GM19467 (cell line): ENCODE results near the gene SNCB.

ENCODE experiments used
- ATAC-seq: cut with Tn5 transposase; IDR thresholded peaks from one replicate; pipeline ENCODE4 v1.9.1; 2021; ENCODE audit warnings: mild to moderate bottlenecking, moderate library complexity; ENCODE audit not compliant: unreplicated experiment

The SNCB gene

GRCh38 chr5:176625966-176626875, 4.1 kb downstream of the SNCB start:
- ATAC-seq, result no peak

GRCh38 chr5:176625512-176625911, 4.8 kb downstream of the SNCB start:
- no peak for ATAC-seq

- ATAC-seq, result no peak
Observed at GRCh38 chr5:176624938-176625337, 5.4 kb downstream of the SNCB start.

GRCh38 chr5:176624142-176624541, 6.2 kb downstream of the SNCB start:
- no peak for ATAC-seq

GRCh38 chr5:176621661-176622079, 8.7 kb downstream of the SNCB start:
- no peak for ATAC-seq

- no peak for ATAC-seq
Observed at GRCh38 chr5:176620333-176620981, 9.9 kb downstream of the SNCB start.

- no peak for ATAC-seq
Observed at GRCh38 chr5:176619569-176620332, 10.6 kb downstream of the SNCB start.

- ATAC-seq, result peak; percentile 61
Observed at GRCh38 chr5:176619203-176619568, 11.1 kb downstream of the SNCB start.

- ATAC-seq, result no peak
Observed at GRCh38 chr5:176618783-176619182, 11.6 kb downstream of the SNCB start.

GRCh38 chr5:176616511-176616910, 13.8 kb downstream of the SNCB start:
- no peak for ATAC-seq

GRCh38 chr5:176614805-176615478, 15.4 kb downstream of the SNCB start:
- no peak for ATAC-seq

GRCh38 chr5:176612855-176613254, 17.5 kb downstream of the SNCB start:
- no peak for ATAC-seq

GRCh38 chr5:176612008-176612407, 18.3 kb downstream of the SNCB start:
- ATAC-seq, result no peak

GRCh38 chr5:176611435-176611834, 18.9 kb downstream of the SNCB start:
- ATAC-seq, result no peak

- ATAC-seq, result peak; percentile 2
Observed at GRCh38 chr5:176610435-176610773, 19.9 kb downstream of the SNCB start.

GRCh38 chr5:176609724-176610434, 20.5 kb downstream of the SNCB start, which contains the start of gene GPRIN1:
GPRIN1 (minus strand) TSS chr5:176610156; CDS start chr5:176599834, 10,322 bp downstream.
- ATAC-seq, result peak; percentile 63

- ATAC-seq, result peak; percentile 36
Observed at GRCh38 chr5:176608937-176609723, 21.2 kb downstream of the SNCB start.

GRCh38 chr5:176608142-176608705, 22.1 kb downstream of the SNCB start:
- ATAC-seq, result no peak

GRCh38 chr5:176606875-176607274, 23.5 kb downstream of the SNCB start:
- ATAC-seq, result no peak
